ENCODE measurements around the gene DAPK1. TPM values are rescaled to one million over a fixed set of nuclear protein-coding genes. Genes with fewer than 3 reads are reported as not detected.

Gene DAPK1
- polyA plus RNA-seq, 1 donor from 2014 or later, result 45.0 TPM

- Histone ChIP-seq H3K36me3 (ENCODE audit: insufficient read depth, low read length) (no peaks in the 10 kb centered on the region), H3K9me2 (ENCODE audit: insufficient read depth, low read length) (no peaks in the 10 kb centered on the region), H3K27me3 (ENCODE audit: insufficient read depth, low read depth, low read length) (no peaks in the 10 kb centered on the region), H3K9ac (ENCODE audit: low read length) (no peak overlapping the region), H3K27ac (ENCODE audit: low read length) (no peak overlapping the region), H3K4me3 (ENCODE audit: low read length) (no peak overlapping the region), H2AFZ (ENCODE audit: low read depth, low read length) (no peak overlapping the region), H4K20me1 (ENCODE audit: insufficient read depth) (no peaks in the 10 kb centered on the region), H3K9me3 (ENCODE audit: low read length) (no peaks in the 10 kb centered on the region), H3K4me2 (ENCODE audit: low read length) (no peak overlapping the region), H3F3A (ENCODE audit: insufficient read depth, low read length, poor library complexity, severe bottlenecking) (no peaks in the 10 kb centered on the region), H3K79me2 (replicated peaks; ENCODE audit: insufficient read depth, low read length) (no peaks in the 10 kb centered on the region)
- no peak for TF ChIP-seq CTCF (IDR thresholded peaks at IDR 0.05; ENCODE audit: poor library complexity, severe bottlenecking)
- no peak for TF ChIP-seq REST (IDR thresholded peaks at IDR 0.05; ENCODE audit: borderline replicate concordance)
- no peak for TF ChIP-seq POLR2AphosphoS5 (IDR thresholded peaks at IDR 0.05)
- no peak for TF ChIP-seq EP300 (conservative IDR thresholded peaks at IDR 0.05; ENCODE audit: poor library complexity, severe bottlenecking)
- TF ChIP-seq EZH2 (IDR thresholded peaks at IDR 0.05; ENCODE audit: borderline replicate concordance, insufficient read depth, low read length, poor library complexity, severe bottlenecking), result no peak
- TF ChIP-seq SMC3 (conservative IDR thresholded peaks at IDR 0.05; ENCODE audit: poor library complexity), result no peak
- TF ChIP-seq MXI1 (conservative IDR thresholded peaks at IDR 0.05; ENCODE audit: poor library complexity, severe bottlenecking), result no peak
- no peak for TF ChIP-seq TAF1 (IDR thresholded peaks at IDR 0.05; ENCODE audit: low read depth)
- no peak for TF ChIP-seq RAD21 (conservative IDR thresholded peaks at IDR 0.05)
Observed at GRCh38 chr9:87714819-87715218, 217.2 kb downstream of the DAPK1 start.

- no peak overlapping the region for H3K4me3 ChIP-seq (ENCODE audit: low read length)
- no peak overlapping the region for H2AFZ ChIP-seq (ENCODE audit: low read depth, low read length)
- no peaks in the 10 kb centered on the region for H4K20me1 ChIP-seq (ENCODE audit: insufficient read depth)
- no peaks in the 10 kb centered on the region for H3K79me2 ChIP-seq (replicated peaks; ENCODE audit: insufficient read depth, low read length)
- H3K27me3 ChIP-seq (ENCODE audit: insufficient read depth, low read depth, low read length), result no peaks in the 10 kb centered on the region
- H3F3A ChIP-seq (ENCODE audit: insufficient read depth, low read length, poor library complexity, severe bottlenecking), result no peaks in the 10 kb centered on the region
- no peaks in the 10 kb centered on the region for H3K9me2 ChIP-seq (ENCODE audit: insufficient read depth, low read length)
- H3K4me2 ChIP-seq (ENCODE audit: low read length), result no peak overlapping the region
- no peak overlapping the region for H3K27ac ChIP-seq (ENCODE audit: low read length)
- H3K9ac ChIP-seq (ENCODE audit: low read length), result no peak overlapping the region
- no peak for TF ChIP-seq POLR2AphosphoS5 (IDR thresholded peaks at IDR 0.05)
- TF ChIP-seq CTCF (IDR thresholded peaks at IDR 0.05; ENCODE audit: poor library complexity, severe bottlenecking), result no peak
- TF ChIP-seq MXI1 (conservative IDR thresholded peaks at IDR 0.05; ENCODE audit: poor library complexity, severe bottlenecking), result no peak
- no peak for TF ChIP-seq EZH2 (IDR thresholded peaks at IDR 0.05; ENCODE audit: borderline replicate concordance, insufficient read depth, low read length, poor library complexity, severe bottlenecking)
- no peak for TF ChIP-seq EP300 (conservative IDR thresholded peaks at IDR 0.05; ENCODE audit: poor library complexity, severe bottlenecking)
- no peak for TF ChIP-seq RAD21 (conservative IDR thresholded peaks at IDR 0.05)
- no peak for TF ChIP-seq TAF1 (IDR thresholded peaks at IDR 0.05; ENCODE audit: low read depth)
- TF ChIP-seq REST (IDR thresholded peaks at IDR 0.05; ENCODE audit: borderline replicate concordance), result no peak
- TF ChIP-seq SMC3 (conservative IDR thresholded peaks at IDR 0.05; ENCODE audit: poor library complexity), result no peak
- H3K9me3 ChIP-seq (ENCODE audit: low read length), result no peaks in the 10 kb centered on the region
- H3K36me3 ChIP-seq (ENCODE audit: insufficient read depth, low read length), result no peaks in the 10 kb centered on the region
Observed at GRCh38 chr9:87716141-87716540, 218.5 kb downstream of the DAPK1 start.
